Caco-2 (cell line): ENCODE results near the gene NKAIN2. TPM values are rescaled to one million over a fixed set of nuclear protein-coding genes. Genes with fewer than 3 reads are reported as not detected.

ENCODE experiments used
- BruUV-seq: library from RNA; stranded (reverse); fragments of 400-500 nt; replicated peaks from 2 replicates; lab custom pipeline; 2021; lab: Mats Ljungman, UMichigan
- CTCF ChIA-PET: fragments of 300-600 bp; sonication (Branson Sonifier 250); formaldehyde crosslinking; loops from one replicate; lab custom pipeline; 2022; ENCODE audit warnings: antibody characterized with exemption; lab: Charles Lee
- POLR2A ChIA-PET: fragments of 300-600 bp; sonication (Branson Sonifier 250); formaldehyde crosslinking; loops from one replicate; lab custom pipeline; 2022; ENCODE audit warnings: antibody characterized with exemption; lab: Charles Lee
- DNase-seq, 2 experiments: peaks; one replicate each; pipeline versions ENCODE4 v3.0.0 to v3.0.0-alpha.2; 2020 to 2022
- H3K27me3 ChIP-seq: replicated peaks from 2 replicates; pipeline ENCODE4 v1.6.0; 2011; ENCODE audit warnings: low read length; ENCODE audit not compliant: control insufficient read depth, insufficient read depth
- H3K36me3 ChIP-seq: 2 replicates; pipeline ENCODE4 v1.5.1; 2011; ENCODE audit warnings: low read length; ENCODE audit not compliant: control insufficient read depth, insufficient read depth
- H3K4me1 ChIP-seq: fragments of 250-450 bp; sonication (Bioruptor Pico); 2 replicates; pipeline ENCODE4 v1.5.1; 2020; ENCODE audit warnings: mild to moderate bottlenecking
- H3K4me3 ChIP-seq: 2 replicates; pipeline ENCODE4 v1.5.1; 2011; ENCODE audit warnings: low read depth, mild to moderate bottlenecking, control low read depth, low read length
- H3K9me3 ChIP-seq: fragments of 250-450 bp; sonication (Bioruptor Pico); 2 replicates; pipeline ENCODE4 v1.5.1; 2020; ENCODE audit warnings: mild to moderate bottlenecking, moderate library complexity
- H3K27ac Mint-ChIP-seq: one replicate; pipeline ENCODE4 v1.8.0; 2022; ENCODE audit warnings: mixed read lengths; ENCODE audit not compliant: unreplicated experiment
- H3K27me3 Mint-ChIP-seq: one replicate; pipeline ENCODE4 v1.8.0; 2022; ENCODE audit warnings: mixed read lengths; ENCODE audit not compliant: insufficient read depth, unreplicated experiment
- H3K36me3 Mint-ChIP-seq: one replicate; pipeline ENCODE4 v1.8.0; 2022; ENCODE audit warnings: mild to moderate bottlenecking, mixed read lengths; ENCODE audit not compliant: insufficient read depth, unreplicated experiment
- H3K4me1 Mint-ChIP-seq: one replicate; pipeline ENCODE4 v1.8.0; 2022; ENCODE audit warnings: low read depth, mixed read lengths; ENCODE audit not compliant: unreplicated experiment
- H3K4me3 Mint-ChIP-seq: one replicate; pipeline ENCODE4 v1.8.0; 2022; ENCODE audit warnings: mild to moderate bottlenecking, moderate library complexity, mixed read lengths; ENCODE audit not compliant: unreplicated experiment
- H3K9me3 Mint-ChIP-seq: one replicate; pipeline ENCODE4 v1.8.0; 2022; ENCODE audit warnings: mixed read lengths; ENCODE audit not compliant: unreplicated experiment
- intact Hi-C: fragments of 100-400 bp; cut with micrococcal nuclease; formaldehyde crosslinking; loops from one replicate; pipeline ENCODE4 v1.10.0; 2022; ENCODE audit not compliant: unreplicated experiment
- total RNA-seq: library from RNA; stranded (reverse); gene quantifications from 2 replicates; pipeline ENCODE4 v1.2.3, GENCODE V29; 2022
- TF ChIP-seq, protein P1 (sequence below), 2 experiments: fragments of 200-600 bp in 1 of 2; IDR thresholded peaks; 1 replicate in 1 of 2; 2 replicates in 1 of 2; pipeline versions ENCODE4 v1.5.1 to v1.8.0; 2011 to 2022; ENCODE audit warnings: antibody characterized with exemption in 1 of 2, control low read depth in 1 of 2, inconsistent platforms in 1 of 2, low read depth in 1 of 2, low read length in 1 of 2, mild to moderate bottlenecking in 1 of 2, moderate library complexity in 1 of 2; ENCODE audit not compliant: insufficient read depth in 1 of 2, severe bottlenecking in 1 of 2, unreplicated experiment in 1 of 2

The NKAIN2 gene
- total RNA-seq, 1 experiment from 2014 or later: not detected

GRCh38 chr6:124496334-124496733 lies 692.7 kb downstream of the NKAIN2 start:
- Mint-ChIP-seq H3K27ac (no peak overlapping the region), H3K27me3 (peaks cover 2% of the 10 kb centered on the region), H3K9me3 (no peaks in the 10 kb centered on the region), H3K4me1 (no peaks in the 10 kb centered on the region), H3K36me3 (no peaks in the 10 kb centered on the region), H3K4me3 (no peak overlapping the region)
- intact Hi-C loops: no loop called here
- Histone ChIP-seq H3K4me3 (no peak overlapping the region), H3K36me3 (no peaks in the 10 kb centered on the region), H3K27me3 (no peaks in the 10 kb centered on the region), H3K9me3 (no peaks in the 10 kb centered on the region), H3K4me1 (no peaks in the 10 kb centered on the region)
- ChIA-PET POLR2A (no interaction called here), CTCF (no interaction called here)
- no TSS peak for BruUV-seq
- DNase-seq: no peak
- TF ChIP-seq, protein P1, sequence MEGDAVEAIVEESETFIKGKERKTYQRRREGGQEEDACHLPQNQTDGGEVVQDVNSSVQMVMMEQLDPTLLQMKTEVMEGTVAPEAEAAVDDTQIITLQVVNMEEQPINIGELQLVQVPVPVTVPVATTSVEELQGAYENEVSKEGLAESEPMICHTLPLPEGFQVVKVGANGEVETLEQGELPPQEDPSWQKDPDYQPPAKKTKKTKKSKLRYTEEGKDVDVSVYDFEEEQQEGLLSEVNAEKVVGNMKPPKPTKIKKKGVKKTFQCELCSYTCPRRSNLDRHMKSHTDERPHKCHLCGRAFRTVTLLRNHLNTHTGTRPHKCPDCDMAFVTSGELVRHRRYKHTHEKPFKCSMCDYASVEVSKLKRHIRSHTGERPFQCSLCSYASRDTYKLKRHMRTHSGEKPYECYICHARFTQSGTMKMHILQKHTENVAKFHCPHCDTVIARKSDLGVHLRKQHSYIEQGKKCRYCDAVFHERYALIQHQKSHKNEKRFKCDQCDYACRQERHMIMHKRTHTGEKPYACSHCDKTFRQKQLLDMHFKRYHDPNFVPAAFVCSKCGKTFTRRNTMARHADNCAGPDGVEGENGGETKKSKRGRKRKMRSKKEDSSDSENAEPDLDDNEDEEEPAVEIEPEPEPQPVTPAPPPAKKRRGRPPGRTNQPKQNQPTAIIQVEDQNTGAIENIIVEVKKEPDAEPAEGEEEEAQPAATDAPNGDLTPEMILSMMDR (IDR thresholded peaks at IDR 0.05; ENCODE audit: insufficient read depth in 1 of 2, low read depth in 1 of 2, low read length in 1 of 2, severe bottlenecking in 1 of 2, unreplicated experiment in 1 of 2): no peak

DNA sequence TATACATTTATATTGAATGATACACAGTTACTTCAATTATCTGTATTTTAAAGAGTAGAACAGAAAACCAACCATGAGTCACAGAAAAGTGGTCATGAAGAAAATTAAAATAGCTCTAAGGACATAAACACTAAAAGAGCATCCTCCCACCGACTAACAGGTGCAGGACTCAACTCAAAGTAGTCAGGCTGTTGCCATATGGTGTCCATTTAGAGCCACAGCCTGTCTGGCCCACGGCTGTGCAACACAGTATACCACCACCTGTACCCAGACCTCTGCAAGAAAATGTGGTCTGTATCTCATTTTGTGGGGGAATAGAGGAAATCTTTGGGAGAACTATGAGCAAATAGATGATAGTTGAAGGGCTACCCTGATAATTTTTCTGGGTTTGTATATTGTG lies 708.8 kb downstream of the NKAIN2 start:
- ChIA-PET POLR2A (no interaction called here), CTCF (no interaction called here)
- DNase-seq: no peak
- BruUV-seq: no TSS peak
- Mint-ChIP-seq H3K4me1 (no peaks in the 10 kb centered on the region), H3K4me3 (no peak overlapping the region), H3K27me3 (peaks cover 11% of the 10 kb centered on the region), H3K36me3 (no peaks in the 10 kb centered on the region), H3K27ac (no peak overlapping the region), H3K9me3 (no peaks in the 10 kb centered on the region)
- TF ChIP-seq, protein P1 (IDR thresholded peaks at IDR 0.05; ENCODE audit: insufficient read depth in 1 of 2, low read depth in 1 of 2, low read length in 1 of 2, severe bottlenecking in 1 of 2, unreplicated experiment in 1 of 2): no peak
- Histone ChIP-seq H3K9me3 (no peaks in the 10 kb centered on the region), H3K27me3 (no peaks in the 10 kb centered on the region), H3K36me3 (no peaks in the 10 kb centered on the region), H3K4me3 (no peak overlapping the region), H3K4me1 (no peaks in the 10 kb centered on the region)
- intact Hi-C loops: no loop called here

GRCh38 chr6:124517339-124517738 lies 713.7 kb downstream of the NKAIN2 start:
- ChIA-PET POLR2A (no interaction called here), CTCF (no interaction called here)
- H3K4me1 Mint-ChIP-seq: no peaks in the 10 kb centered on the region
- no peak for DNase-seq
- no peaks in the 10 kb centered on the region for H3K9me3 ChIP-seq
- H3K27ac Mint-ChIP-seq: no peak overlapping the region
- peaks cover 8% of the 10 kb centered on the region for H3K27me3 Mint-ChIP-seq
- no peaks in the 10 kb centered on the region for H3K4me1 ChIP-seq
- H3K27me3 ChIP-seq: no peaks in the 10 kb centered on the region
- BruUV-seq: no TSS peak
- TF ChIP-seq, protein P1 (IDR thresholded peaks at IDR 0.05; ENCODE audit: insufficient read depth in 1 of 2, low read depth in 1 of 2, low read length in 1 of 2, severe bottlenecking in 1 of 2, unreplicated experiment in 1 of 2): no peak
- no peaks in the 10 kb centered on the region for H3K36me3 Mint-ChIP-seq
- intact Hi-C loops: no loop called here
- no peaks in the 10 kb centered on the region for H3K36me3 ChIP-seq
- H3K4me3 ChIP-seq: no peak overlapping the region
- no peak overlapping the region for H3K4me3 Mint-ChIP-seq
- H3K9me3 Mint-ChIP-seq: no peaks in the 10 kb centered on the region
